ENCODE results near the gene CDKN2AIPNL. TPM values are rescaled to one million over a fixed set of nuclear protein-coding genes. Genes with fewer than 3 reads are reported as not detected.

CDKN2AIPNL gene, protein sequence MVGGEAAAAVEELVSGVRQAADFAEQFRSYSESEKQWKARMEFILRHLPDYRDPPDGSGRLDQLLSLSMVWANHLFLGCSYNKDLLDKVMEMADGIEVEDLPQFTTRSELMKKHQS
- total RNA-seq: 10 to 100 TPM in 2 of 4 donors, 1 to 10 TPM in 1, not detected in 1; 3.2 to 18.7 (median 12.9) TPM

DNA sequence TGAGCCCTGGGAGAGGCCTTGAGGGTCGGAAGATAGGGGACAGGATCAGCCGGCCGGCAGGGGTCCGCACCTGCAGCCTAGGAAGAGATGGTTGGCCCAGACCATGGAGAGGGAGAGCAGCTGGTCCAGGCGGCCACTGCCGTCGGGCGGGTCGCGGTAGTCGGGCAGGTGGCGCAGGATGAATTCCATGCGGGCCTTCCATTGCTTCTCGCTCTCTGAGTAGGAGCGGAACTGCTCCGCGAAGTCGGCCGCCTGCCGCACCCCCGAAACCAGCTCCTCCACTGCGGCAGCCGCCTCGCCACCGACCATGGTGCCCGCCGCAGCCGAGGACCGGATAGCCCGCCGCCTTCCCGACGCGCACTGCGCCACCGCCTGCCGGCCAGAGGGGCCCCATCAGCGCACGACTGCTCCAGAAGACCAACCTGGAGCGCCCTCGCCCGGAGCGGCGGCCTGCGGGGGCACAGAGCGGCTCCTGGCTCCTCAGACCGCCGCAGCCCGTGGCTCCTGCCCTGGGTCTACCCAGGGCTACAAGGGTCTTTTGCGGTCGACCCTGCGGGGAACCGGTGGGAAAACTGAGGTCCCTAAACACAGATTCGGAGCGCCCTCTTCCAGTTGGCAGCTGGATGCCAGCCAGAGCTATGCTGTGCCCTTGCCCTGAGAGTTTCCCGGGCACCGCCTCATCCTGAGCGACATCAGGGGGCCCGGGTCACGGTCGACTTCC is at the start of gene CDKN2AIPNL:
TSS of gene CDKN2AIPNL (minus strand) at position 336 of the 721 bp plus-strand sequence. CDS start at position 309, 27 bp downstream.
- WGBS, 2 donors (ENCODE audit: low coverage in 1 of 2): 1% methylated on average over 17 of the region's 61 CpGs; no CpG with 5 or more reads in 1 of the 2 donors
- Histone ChIP-seq H3K4me1 (peaks cover 10 to 47% (median 33%) of the 10 kb centered on the region in 4 donors), H3K27me3 (no peaks in the 10 kb centered on the region), H3K27ac (peak within 1 kb of the TSS; percentile 79 to 90 (median 86)), H3K4me3 (peak within 1 kb of the TSS; percentile 47 to 88 (median 76)), H3K36me3 (no peaks in the 10 kb centered on the region), H3K9me3 (no peaks in the 10 kb centered on the region)
- DNase-seq: peak; percentile 94
- intact Hi-C loops (cut with DNase I; ENCODE audit: low total_unique reads) (loop anchor here (5.0 kb wide), 2 partner anchors 116 to 166 kb away; partner anchors contain the start of gene JADE2), in situ Hi-C loops (cut with MboI; ENCODE audit: low pct_ligation_motif_present in 1 of 4, low pct_unique_long_range_greater_than_20kb in 1 of 4, low sequenced_read_pairs in 3 of 4) (loop anchor here in 3 of 4 donors (5.0 to 25.0 kb wide), 4 partner anchors 101 to 176 kb away; partner anchors contain the start of gene JADE2 (in 1 of the 3))
- TF ChIP-seq POLR2A (IDR thresholded peaks at IDR 0.05) (peak; percentile 76), CTCF (IDR thresholded peaks at IDR 0.05) (peak; percentile 65 to 93 (median 72)), EP300 (IDR thresholded peaks at IDR 0.05; ENCODE audit: low read depth) (no peak), POLR2AphosphoS5 (IDR thresholded peaks at IDR 0.05) (peak; percentile 74 to 90 (median 87))

DNA sequence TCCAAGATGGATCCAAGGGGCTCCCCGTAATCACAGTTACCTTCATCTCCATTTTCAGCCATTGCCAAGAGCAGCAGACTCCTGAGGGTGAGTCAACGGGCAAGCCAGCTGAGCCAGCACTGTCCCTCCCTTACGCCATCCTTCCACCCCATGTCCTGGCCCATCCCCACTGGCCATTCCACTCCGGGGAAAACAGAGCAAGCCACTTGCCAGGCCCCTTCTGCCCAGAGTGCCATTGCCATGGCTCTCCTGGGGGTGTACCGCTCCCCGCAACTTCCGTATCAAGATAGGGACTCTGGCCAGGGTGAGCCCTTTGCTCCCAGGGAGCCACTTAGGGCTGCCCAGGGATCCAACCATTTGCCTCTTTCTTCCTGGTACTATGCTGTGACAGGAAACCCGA is 48.9 kb upstream of the CDKN2AIPNL start:
- WGBS, 2 donors (ENCODE audit: low coverage in 1 of 2): 82% methylated on average over 5 of the region's 8 CpGs; no CpG with 5 or more reads in 1 of the 2 donors
- H3K27ac ChIP-seq: no peak overlapping the region
- no peak overlapping the region for H3K4me3 ChIP-seq
- in situ Hi-C loops (cut with MboI; ENCODE audit: low pct_ligation_motif_present in 1 of 4, low pct_unique_long_range_greater_than_20kb in 1 of 4, low sequenced_read_pairs in 3 of 4) (no loop called here), intact Hi-C loops (cut with DNase I; ENCODE audit: low total_unique reads) (no loop called here)
- H3K4me1 ChIP-seq: peaks cover 15 to 22% (median 18%) of the 10 kb centered on the region in 4 donors
- DNase-seq: no peak
- TF ChIP-seq POLR2A (IDR thresholded peaks at IDR 0.05): no peak
- no peak for TF ChIP-seq CTCF (IDR thresholded peaks at IDR 0.05)
- TF ChIP-seq EP300 (IDR thresholded peaks at IDR 0.05; ENCODE audit: low read depth): no peak
- TF ChIP-seq POLR2AphosphoS5 (IDR thresholded peaks at IDR 0.05): no peak
- no peaks in the 10 kb centered on the region for H3K9me3 ChIP-seq
- no peaks in the 10 kb centered on the region for H3K36me3 ChIP-seq
- no peaks in the 10 kb centered on the region for H3K27me3 ChIP-seq

- in situ Hi-C loops (cut with MboI; ENCODE audit: low pct_ligation_motif_present in 1 of 4, low pct_unique_long_range_greater_than_20kb in 1 of 4, low sequenced_read_pairs in 3 of 4): loop anchor here in 1 of 4 donors (10.0 kb wide), 1 partner anchor 55 kb away; no protein-coding TSS in a partner anchor
- H3K9me3 ChIP-seq: no peaks in the 10 kb centered on the region
- H3K27ac ChIP-seq: no peak overlapping the region
- intact Hi-C loops (cut with DNase I; ENCODE audit: low total_unique reads): no loop called here
- H3K36me3 ChIP-seq: no peaks in the 10 kb centered on the region
- H3K27me3 ChIP-seq: no peaks in the 10 kb centered on the region
- no peak for TF ChIP-seq CTCF (IDR thresholded peaks at IDR 0.05)
- no peak for TF ChIP-seq POLR2A (IDR thresholded peaks at IDR 0.05)
- no peak for TF ChIP-seq EP300 (IDR thresholded peaks at IDR 0.05; ENCODE audit: low read depth)
- TF ChIP-seq POLR2AphosphoS5 (IDR thresholded peaks at IDR 0.05): no peak
- peaks cover 7 to 12% (median 8%) of the 10 kb centered on the region in 4 donors for H3K4me1 ChIP-seq
- no peak overlapping the region for H3K4me3 ChIP-seq
- no peak for DNase-seq
- WGBS, 2 donors (ENCODE audit: low coverage in 1 of 2): 92% methylated on average over 1 of the region's 1 CpG; no CpG with 5 or more reads in 1 of the 2 donors
These were observed 47.8 kb upstream of the CDKN2AIPNL start for GRCh38 chr5:134459491-134459890.

DNA sequence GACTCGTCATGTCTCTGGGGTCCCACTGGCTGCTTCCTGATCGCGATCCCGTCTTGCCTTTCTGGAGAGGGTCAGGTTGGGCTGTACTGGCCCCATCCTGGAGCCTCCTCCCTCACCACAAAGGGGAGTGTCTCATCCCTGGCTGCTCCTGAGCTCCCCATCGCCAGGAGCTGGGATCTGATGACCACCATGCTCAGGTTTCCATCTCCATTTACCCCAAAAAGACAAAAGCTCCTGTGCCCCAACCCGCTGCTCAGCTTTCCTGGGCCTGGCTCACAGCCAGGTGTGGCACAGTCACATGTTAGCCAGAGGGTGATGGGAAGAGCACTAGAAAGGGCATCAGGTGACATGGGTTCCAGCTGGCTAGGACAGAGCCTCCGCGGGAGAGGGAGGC is 47.3 kb upstream of the CDKN2AIPNL start:
- no peak for DNase-seq
- H3K27ac ChIP-seq: no peak overlapping the region
- intact Hi-C loops (cut with DNase I; ENCODE audit: low total_unique reads) (no loop called here), in situ Hi-C loops (cut with MboI; ENCODE audit: low pct_ligation_motif_present in 1 of 4, low pct_unique_long_range_greater_than_20kb in 1 of 4, low sequenced_read_pairs in 3 of 4) (loop anchor here in 1 of 4 donors (10.0 kb wide), 1 partner anchor 56 kb away; no protein-coding TSS in a partner anchor)
- no peak overlapping the region for H3K4me3 ChIP-seq
- H3K4me1 ChIP-seq: peaks cover 6 to 10% (median 8%) of the 10 kb centered on the region in 4 donors
- no peaks in the 10 kb centered on the region for H3K27me3 ChIP-seq
- 97% methylated on average over 8 of the region's 8 CpGs; no CpG with 5 or more reads in 1 of the 2 donors for WGBS, 2 donors (ENCODE audit: low coverage in 1 of 2)
- no peaks in the 10 kb centered on the region for H3K36me3 ChIP-seq
- H3K9me3 ChIP-seq: no peaks in the 10 kb centered on the region
- TF ChIP-seq CTCF (IDR thresholded peaks at IDR 0.05) (no peak), POLR2AphosphoS5 (IDR thresholded peaks at IDR 0.05) (no peak), EP300 (IDR thresholded peaks at IDR 0.05; ENCODE audit: low read depth) (no peak), POLR2A (IDR thresholded peaks at IDR 0.05) (no peak)
